AG10803 (cell line): ENCODE results near the gene DDX5.
A peak's percentile ranks its signal among the peaks of the same experiment; 100 is the strongest.

Experiments used
- DNase-seq: peaks from one replicate; pipeline ENCODE4 v3.0.0; 2010; ENCODE audit warnings: low read depth
- H3K4me3 ChIP-seq: 2 replicates; pipeline ENCODE4 v1.5.1; 2011; ENCODE audit warnings: mild to moderate bottlenecking, low read length, control low read depth
- CTCF ChIP-seq: conservative IDR thresholded peaks from 2 replicates; pipeline ENCODE4 v1.5.1; 2011; ENCODE audit warnings: mild to moderate bottlenecking, low read length, control low read depth, inconsistent platforms

The DDX5 gene

GRCh38 chr17:64504769-64505339 is 1.2 kb downstream of the DDX5 start:
- DNase-seq, result peak; percentile 56
- peak overlapping the region; percentile 96 for H3K4me3 ChIP-seq
- TF ChIP-seq CTCF, result no peak

GRCh38 chr17:64503821-64504768 is 2.0 kb downstream of the DDX5 start:
- peak; percentile 15 for DNase-seq
- peak overlapping the region; percentile 96 for H3K4me3 ChIP-seq
- no peak for TF ChIP-seq CTCF

- TF ChIP-seq CTCF, result no peak
- no peak overlapping the region; the same call in 1 of the 2 replicates for H3K4me3 ChIP-seq
- no peak for DNase-seq
Measured at GRCh38 chr17:64503341-64503740, 2.7 kb downstream of the DDX5 start.

GRCh38 chr17:64502809-64503208 is 3.3 kb downstream of the DDX5 start:
- H3K4me3 ChIP-seq, result no peak overlapping the region
- DNase-seq, result peak; percentile 27
- no peak for TF ChIP-seq CTCF

GRCh38 chr17:64502021-64502420 is 4.1 kb downstream of the DDX5 start:
- no peak for DNase-seq
- no peak overlapping the region for H3K4me3 ChIP-seq
- no peak for TF ChIP-seq CTCF

GRCh38 chr17:64500862-64501765 is 5.0 kb downstream of the DDX5 start:
- no peak for DNase-seq
- H3K4me3 ChIP-seq, result no peak overlapping the region
- no peak for TF ChIP-seq CTCF
